Esophagus squamous epithelium (tissue), 4 donors: ENCODE measurements around the gene HNF4A.

ENCODE experiments used
- POLR2A ChIP-seq, 4 donors: fragments of 450-650 bp; IDR thresholded peaks; one replicate each; pipeline ENCODE4 v1.6.1; 2017; ENCODE audit warnings: antibody characterized with exemption in 4 of 4, mild to moderate bottlenecking in 4 of 4, moderate library complexity in 3 of 4
- TF ChIP-seq, protein P1 (sequence below), 6 experiments: fragments of 450-650 bp in 4 of 6; fragments of 200-600 bp in 2 of 6; sonication (generic) in 2 of 6; IDR thresholded peaks; one replicate each; pipeline ENCODE4 v1.5.1; 2016 to 2019; ENCODE audit warnings: antibody characterized with exemption in 6 of 6, mild to moderate bottlenecking in 4 of 6, moderate library complexity in 4 of 6

DNA sequence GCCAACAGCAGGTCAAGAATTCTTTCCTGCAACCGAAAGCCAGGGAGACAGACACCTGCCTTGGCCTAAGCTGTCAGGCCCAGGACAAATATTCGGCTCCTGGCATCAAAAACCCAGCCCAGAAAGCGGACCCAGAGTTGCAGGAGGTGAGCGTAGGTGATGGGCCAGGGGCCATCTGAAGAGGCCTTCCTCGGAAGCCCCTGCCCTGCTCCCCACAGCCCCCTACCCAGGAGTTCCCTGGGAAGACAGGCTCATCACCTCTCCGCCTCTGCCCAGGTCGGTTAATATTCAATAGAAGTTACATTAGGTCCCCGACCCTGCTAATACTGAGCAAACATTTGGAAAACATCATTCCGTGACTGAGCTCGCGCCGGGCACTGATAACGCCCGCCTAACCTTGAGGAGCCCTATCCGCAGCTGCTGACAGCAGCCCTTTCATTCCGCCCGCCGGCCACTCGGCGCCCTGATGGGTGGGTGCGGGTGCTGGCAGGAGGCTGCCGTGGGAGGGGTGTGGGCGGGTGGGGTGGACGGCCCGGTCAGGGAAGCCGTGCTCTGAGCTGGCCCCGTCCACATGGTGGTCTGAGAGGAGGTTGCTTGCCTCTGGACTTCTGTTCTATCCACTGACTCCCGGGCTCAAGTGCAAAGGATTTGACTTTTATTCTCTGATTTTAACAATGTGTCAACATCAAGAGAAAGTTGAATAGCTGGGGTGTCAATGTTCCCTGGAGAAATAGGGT, 55.7 kb downstream of the HNF4A start:
- TF ChIP-seq, protein P1, sequence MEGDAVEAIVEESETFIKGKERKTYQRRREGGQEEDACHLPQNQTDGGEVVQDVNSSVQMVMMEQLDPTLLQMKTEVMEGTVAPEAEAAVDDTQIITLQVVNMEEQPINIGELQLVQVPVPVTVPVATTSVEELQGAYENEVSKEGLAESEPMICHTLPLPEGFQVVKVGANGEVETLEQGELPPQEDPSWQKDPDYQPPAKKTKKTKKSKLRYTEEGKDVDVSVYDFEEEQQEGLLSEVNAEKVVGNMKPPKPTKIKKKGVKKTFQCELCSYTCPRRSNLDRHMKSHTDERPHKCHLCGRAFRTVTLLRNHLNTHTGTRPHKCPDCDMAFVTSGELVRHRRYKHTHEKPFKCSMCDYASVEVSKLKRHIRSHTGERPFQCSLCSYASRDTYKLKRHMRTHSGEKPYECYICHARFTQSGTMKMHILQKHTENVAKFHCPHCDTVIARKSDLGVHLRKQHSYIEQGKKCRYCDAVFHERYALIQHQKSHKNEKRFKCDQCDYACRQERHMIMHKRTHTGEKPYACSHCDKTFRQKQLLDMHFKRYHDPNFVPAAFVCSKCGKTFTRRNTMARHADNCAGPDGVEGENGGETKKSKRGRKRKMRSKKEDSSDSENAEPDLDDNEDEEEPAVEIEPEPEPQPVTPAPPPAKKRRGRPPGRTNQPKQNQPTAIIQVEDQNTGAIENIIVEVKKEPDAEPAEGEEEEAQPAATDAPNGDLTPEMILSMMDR (IDR thresholded peaks at IDR 0.05), result no peak
- TF ChIP-seq POLR2A (IDR thresholded peaks at IDR 0.05), result no peak
